Kidney (tissue), 14 donors: ENCODE results near the gene COX6B2. TPM values are rescaled to one million over a fixed set of nuclear protein-coding genes. Genes with fewer than 3 reads are reported as not detected.
A peak's percentile ranks its signal among the peaks of the same experiment; 100 is the strongest.

ENCODE experiments used
- DNase-seq, 5 donors: peaks; one replicate each; pipeline ENCODE4 v3.0.0-alpha.2; 2013 to 2020
- FAIRE-seq: peaks from 2 replicates; lab custom pipeline; 2012; peaks lifted over from hg19 to GRCh38; lab: Jason Lieb, UNC
- H3K27ac ChIP-seq, 2 donors: one replicate each; pipeline ENCODE4 v1.7.0; 2013; ENCODE audit warnings: low read depth in 2 of 2, low read length in 2 of 2, inconsistent platforms in 1 of 2
- H3K27me3 ChIP-seq: one replicate; pipeline ENCODE4 v1.7.1; 2013; ENCODE audit warnings: low read length, inconsistent platforms; ENCODE audit not compliant: control insufficient read depth, insufficient read depth
- H3K36me3 ChIP-seq, 3 donors: one replicate each; pipeline versions ENCODE4 v1.7.0 to v1.7.1; 2013; ENCODE audit warnings: low read length in 3 of 3, control low read depth in 1 of 3, inconsistent platforms in 1 of 3; ENCODE audit not compliant: insufficient read depth in 3 of 3, control insufficient read depth in 2 of 3
- H3K4me1 ChIP-seq, 3 donors: one replicate each; pipeline versions ENCODE4 v1.7.0 to v1.7.1; 2013; ENCODE audit warnings: low read length in 3 of 3, inconsistent platforms in 1 of 3, low read depth in 1 of 3; ENCODE audit not compliant: control insufficient read depth in 2 of 3, insufficient read depth in 2 of 3
- H3K4me3 ChIP-seq, 3 donors: one replicate each; pipeline versions ENCODE4 v1.7.0 to v1.8.1; 2013; ENCODE audit warnings: low read length in 3 of 3, control low read depth in 1 of 3, inconsistent platforms in 1 of 3
- H3K9ac ChIP-seq, 3 donors: one replicate each; pipeline versions ENCODE4 v1.7.0 to v1.7.1; 2013; ENCODE audit warnings: low read length in 3 of 3, control low read depth in 1 of 3, inconsistent platforms in 1 of 3
- H3K9me3 ChIP-seq, 3 donors: one replicate each; pipeline versions ENCODE4 v1.7.0 to v1.7.1; 2013; ENCODE audit warnings: low read length in 3 of 3, control low read depth in 1 of 3, inconsistent platforms in 1 of 3; ENCODE audit not compliant: control insufficient read depth in 2 of 3, insufficient read depth in 1 of 3
- intact Hi-C: fragments of 100-400 bp; cut with DNase I; formaldehyde crosslinking; loops from one replicate; pipeline ENCODE4 v1.11.1; 2022
- polyA plus RNA-seq: library from polyadenylated mRNA; stranded (reverse); fragments of 350-450 nt; fragmentation: Illumina TruSeq; extraction: RNeasy Lipid Tissue Mini Kit (QIAGEN cat#74804); gene quantifications from one replicate; pipeline ENCODE4 v1.2.3, GENCODE V29; 2014; ENCODE audit warnings: low read depth, low replicate concordance; ENCODE audit not compliant: insufficient read depth
- total RNA-seq: library from RNA; stranded (reverse); fragmentation: NEBNext Ultra II Directional; extraction: Animal tissue kit (Norgen Biotek cat#: 25700); gene quantifications from one replicate; pipeline ENCODE4 v1.2.1, GENCODE V29; 2021
- TF ChIP-seq, protein P1 (sequence below): IDR thresholded peaks from 3 replicates; pipeline ENCODE4 v1.5.1; 2012; ENCODE audit warnings: mild to moderate bottlenecking, moderate library complexity, borderline replicate concordance; ENCODE audit not compliant: insufficient read depth; ENCODE audit errors: extremely low read depth
- donor health status: control.
- donor health status: control.
- donor health status: control.
- donor health status: control.
- donor health status: control.
- donor health status: DM: yes; HTN: yes; CAD: no.
- donor health status: Normal renal cell carcinoma (clear cell type).

Gene COX6B2
- total and polyA plus RNA-seq, 2 donors from 2014 or later, result 0.62 to 3.8 TPM

GRCh38 chr19:55366790-55367189, 12.3 kb upstream of the COX6B2 start:
- TF ChIP-seq, protein P1, sequence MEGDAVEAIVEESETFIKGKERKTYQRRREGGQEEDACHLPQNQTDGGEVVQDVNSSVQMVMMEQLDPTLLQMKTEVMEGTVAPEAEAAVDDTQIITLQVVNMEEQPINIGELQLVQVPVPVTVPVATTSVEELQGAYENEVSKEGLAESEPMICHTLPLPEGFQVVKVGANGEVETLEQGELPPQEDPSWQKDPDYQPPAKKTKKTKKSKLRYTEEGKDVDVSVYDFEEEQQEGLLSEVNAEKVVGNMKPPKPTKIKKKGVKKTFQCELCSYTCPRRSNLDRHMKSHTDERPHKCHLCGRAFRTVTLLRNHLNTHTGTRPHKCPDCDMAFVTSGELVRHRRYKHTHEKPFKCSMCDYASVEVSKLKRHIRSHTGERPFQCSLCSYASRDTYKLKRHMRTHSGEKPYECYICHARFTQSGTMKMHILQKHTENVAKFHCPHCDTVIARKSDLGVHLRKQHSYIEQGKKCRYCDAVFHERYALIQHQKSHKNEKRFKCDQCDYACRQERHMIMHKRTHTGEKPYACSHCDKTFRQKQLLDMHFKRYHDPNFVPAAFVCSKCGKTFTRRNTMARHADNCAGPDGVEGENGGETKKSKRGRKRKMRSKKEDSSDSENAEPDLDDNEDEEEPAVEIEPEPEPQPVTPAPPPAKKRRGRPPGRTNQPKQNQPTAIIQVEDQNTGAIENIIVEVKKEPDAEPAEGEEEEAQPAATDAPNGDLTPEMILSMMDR, result no peak
- Histone ChIP-seq H3K4me1 (peaks cover 0 to 2% (median 0%) of the 10 kb centered on the region in 3 donors), H3K9me3 (no peaks in the 10 kb centered on the region), H3K4me3 (no peak overlapping the region), H3K27ac (no peak overlapping the region), H3K36me3 (no peaks in the 10 kb centered on the region), H3K27me3 (peaks cover 7% of the 10 kb centered on the region), H3K9ac (no peak overlapping the region)
- FAIRE-seq (no peak), DNase-seq (no peak)
- intact Hi-C loops, result no loop called here

GRCh38 chr19:55365964-55366363, 11.4 kb upstream of the COX6B2 start:
- Histone ChIP-seq H3K4me3 (no peak overlapping the region), H3K27me3 (peaks cover 4% of the 10 kb centered on the region), H3K36me3 (no peaks in the 10 kb centered on the region), H3K4me1 (peaks cover 0 to 2% (median 0%) of the 10 kb centered on the region in 3 donors), H3K9ac (no peak overlapping the region), H3K27ac (no peak overlapping the region), H3K9me3 (no peaks in the 10 kb centered on the region)
- FAIRE-seq, result no peak
- intact Hi-C loops, result no loop called here
- DNase-seq, result no peak
- TF ChIP-seq, protein P1, result no peak

DNA sequence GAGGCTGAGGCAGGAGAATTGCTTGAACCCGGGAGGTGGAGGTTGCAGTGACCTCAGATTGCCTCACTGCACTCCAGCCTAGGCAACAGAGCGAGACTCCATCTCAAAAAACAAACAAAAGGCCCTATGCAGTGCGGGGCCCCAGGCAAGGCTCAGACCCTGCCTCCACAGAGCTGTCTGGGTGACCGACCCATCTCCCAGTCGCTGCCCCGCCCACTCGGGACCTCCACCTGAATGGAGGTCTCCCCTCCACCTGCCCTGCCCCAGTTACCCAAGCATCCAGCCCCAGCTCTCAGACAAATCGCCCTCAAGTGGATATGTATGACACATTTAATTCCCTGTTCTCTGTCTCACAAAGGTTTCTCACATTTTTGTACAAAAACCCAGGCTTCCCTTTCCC, 10.7 kb upstream of the COX6B2 start:
- H3K36me3 ChIP-seq, result no peaks in the 10 kb centered on the region
- FAIRE-seq (no peak), DNase-seq (peak in 1 of 5 donors; percentile 34)
- intact Hi-C loops, result no loop called here
- no peaks in the 10 kb centered on the region for H3K27me3 ChIP-seq
- H3K4me3 ChIP-seq, result no peak overlapping the region
- no peak overlapping the region for H3K27ac ChIP-seq
- H3K4me1 ChIP-seq, result peaks cover 0 to 2% (median 0%) of the 10 kb centered on the region in 3 donors
- TF ChIP-seq, protein P1, result no peak
- no peaks in the 10 kb centered on the region for H3K9me3 ChIP-seq
- H3K9ac ChIP-seq, result no peak overlapping the region

DNA sequence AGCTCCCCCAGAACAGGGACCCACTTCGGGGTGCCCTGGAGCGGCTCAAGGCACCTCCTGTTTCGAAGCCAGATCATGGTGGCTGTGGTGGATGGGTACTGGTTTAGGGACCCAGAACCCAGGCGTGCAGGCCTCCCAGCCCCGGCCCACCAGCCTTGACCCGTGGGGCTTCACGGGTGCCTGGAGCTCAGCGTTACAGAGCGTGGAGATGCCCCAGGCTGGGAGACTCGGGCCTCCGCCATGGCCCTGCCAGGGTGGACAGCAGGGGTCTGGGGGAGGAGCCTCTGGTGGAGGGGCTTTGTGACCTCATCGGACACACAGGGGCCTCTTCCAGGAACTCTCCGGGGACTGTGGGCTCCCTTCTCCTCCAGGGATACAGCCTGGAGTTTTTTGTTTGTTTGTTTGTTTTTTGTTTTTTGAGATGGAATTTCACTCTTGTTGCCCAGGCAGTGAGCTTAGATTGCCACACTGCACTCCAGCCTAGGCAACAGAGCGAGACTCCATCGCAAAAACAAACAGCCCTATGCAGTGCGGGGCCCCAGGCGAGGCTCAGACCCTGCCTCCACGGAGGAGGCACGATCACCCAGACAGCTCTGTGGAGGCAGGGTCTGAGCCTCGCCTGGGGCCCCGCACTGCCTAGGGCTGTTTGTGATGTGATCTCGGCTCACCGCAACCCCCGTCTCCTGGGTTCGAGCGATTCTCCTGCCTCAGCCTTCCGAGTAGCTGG, 8.6 kb upstream of the COX6B2 start, which contains the start of gene GARIN5B:
Gene GARIN5B, minus strand, starts transcription at position 271 of the 727 bp plus-strand sequence. Its CDS starts 194 bp downstream, at position 77.
- Histone ChIP-seq H3K9ac (no peak within 1 kb of the TSS), H3K27me3 (no peaks in the 10 kb centered on the region), H3K27ac (no peak within 1 kb of the TSS), H3K4me1 (no peaks in the 10 kb centered on the region), H3K9me3 (no peaks in the 10 kb centered on the region), H3K36me3 (no peaks in the 10 kb centered on the region), H3K4me3 (no peak within 1 kb of the TSS)
- DNase-seq (peak in 4 of 5 donors; percentile 57 to 65 (median 61)), FAIRE-seq (no peak)
- TF ChIP-seq, protein P1, result no peak
- intact Hi-C loops, result no loop called here
